Measurements from ENCODE around the gene SNRPB2.

SNRPB2 gene

DNA sequence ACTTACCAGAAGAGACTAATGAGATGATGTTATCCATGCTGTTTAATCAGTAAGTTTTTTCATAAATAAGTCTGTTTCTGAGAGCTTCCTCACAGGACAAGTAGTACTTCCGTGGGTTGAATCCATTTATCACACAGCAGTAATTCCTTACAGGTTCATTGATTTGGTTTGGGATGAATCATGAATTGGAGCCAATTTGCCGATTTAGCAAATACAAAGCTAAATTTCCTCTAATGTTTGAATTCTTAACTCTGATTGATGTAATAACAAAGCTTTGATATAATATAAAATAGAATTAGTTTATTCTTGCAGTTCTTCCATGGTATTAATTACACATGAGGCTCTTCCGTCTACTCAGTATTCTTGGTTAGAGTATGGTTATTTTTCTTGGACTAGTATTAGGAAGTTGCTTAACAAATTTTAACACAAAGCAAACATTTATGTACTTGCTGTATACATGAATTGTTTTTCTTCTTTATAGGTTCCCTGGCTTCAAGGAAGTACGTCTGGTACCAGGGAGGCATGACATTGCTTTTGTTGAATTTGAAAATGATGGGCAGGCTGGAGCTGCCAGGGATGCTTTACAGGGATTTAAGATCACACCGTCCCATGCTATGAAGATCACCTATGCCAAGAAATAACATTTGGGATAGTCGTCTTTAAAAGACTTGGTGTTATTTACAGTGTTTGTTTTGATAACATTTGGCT is 10.7 kb downstream of the SNRPB2 start:
- no peak for DNase-seq

DNA sequence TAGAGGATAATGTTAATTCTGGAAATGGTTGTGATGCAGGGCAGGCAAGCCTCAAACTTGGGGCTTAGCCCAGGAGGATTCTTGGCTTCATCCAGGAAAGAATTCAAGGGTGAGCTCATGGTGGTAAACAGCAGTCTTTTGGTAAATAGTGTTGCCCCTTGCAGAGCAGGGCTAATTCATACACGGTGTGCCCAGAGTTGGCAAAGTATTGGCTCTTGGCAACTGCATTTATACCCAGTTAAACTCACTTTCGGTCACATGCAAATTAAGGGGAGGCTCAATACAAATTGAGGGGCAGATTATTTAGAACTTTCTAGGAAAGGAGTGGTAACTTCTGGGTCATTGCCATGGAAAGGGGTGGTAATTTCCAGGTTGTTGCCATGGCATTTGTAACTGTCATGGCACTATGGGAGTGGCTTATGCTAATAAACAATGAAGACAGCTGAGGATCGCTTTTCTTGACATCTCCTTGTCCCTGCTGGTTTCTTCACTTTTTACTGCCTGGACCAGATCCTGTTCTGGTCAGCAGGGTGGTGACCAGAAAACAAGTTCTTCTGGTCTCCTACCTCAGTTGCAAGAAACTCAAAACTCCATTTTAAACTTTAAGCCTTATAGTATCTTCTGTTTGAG is 14.5 kb downstream of the SNRPB2 start:
- DNase-seq = no peak

DNA sequence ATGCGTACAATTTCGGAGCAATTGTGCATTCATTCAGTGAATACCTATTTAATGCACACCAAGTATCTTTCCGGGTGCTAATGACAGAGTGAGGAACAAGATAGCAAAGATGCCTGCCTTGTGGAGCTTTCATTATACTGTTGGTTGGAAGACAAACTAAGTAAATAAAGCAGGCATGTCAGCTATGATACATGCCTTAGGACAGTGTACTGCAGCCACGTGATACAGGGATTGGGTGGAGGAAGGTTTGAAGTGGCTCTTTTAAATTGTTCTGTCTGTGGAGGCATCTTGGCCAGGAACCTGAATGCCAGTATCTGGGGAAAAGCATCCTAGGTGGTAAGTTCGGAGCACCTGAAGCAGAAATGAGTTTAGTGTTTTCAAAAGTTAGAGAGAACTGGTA is 15.4 kb downstream of the SNRPB2 start:
- no peak for DNase-seq

DNA sequence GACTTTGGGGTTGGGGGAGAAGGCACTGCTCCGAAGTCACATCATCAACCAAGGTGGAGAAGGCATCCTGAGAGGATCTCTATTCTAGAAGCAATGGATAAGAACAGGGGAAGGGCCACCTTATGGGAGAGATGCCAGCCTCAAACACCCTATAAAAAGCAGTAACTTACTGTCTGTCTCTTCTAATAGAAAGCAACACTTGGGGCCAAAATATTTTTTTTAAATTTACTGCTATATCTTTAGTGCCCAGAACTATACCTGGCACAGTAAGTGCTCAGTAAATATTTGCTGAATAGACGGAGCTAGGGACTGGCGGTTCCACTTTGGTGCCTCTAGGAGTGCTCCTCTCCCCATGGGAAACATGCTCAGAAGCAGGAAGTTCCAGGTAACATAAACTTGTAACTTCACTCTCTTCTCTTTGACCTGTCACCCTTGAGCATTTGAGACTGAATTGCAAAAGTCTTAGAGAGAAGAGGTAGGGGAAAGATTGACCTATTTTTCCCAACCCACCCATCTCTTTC is 17.5 kb downstream of the SNRPB2 start:
- DNase-seq = no peak

- no peak for DNase-seq
Observed at GRCh38 chr20:16748308-16748900, 18.6 kb downstream of the SNRPB2 start, which contains the start of gene OTOR. Gene OTOR, plus strand, starts transcription at chr20:16748358. Its CDS starts 44 bp downstream, at chr20:16748402.

GRCh38 chr20:16749573-16749972 is 19.7 kb downstream of the SNRPB2 start:
- no peak for DNase-seq

GRCh38 chr20:16752082-16752481 is 22.3 kb downstream of the SNRPB2 start:
- DNase-seq = no peak

GRCh38 chr20:16752901-16753300 is 23.1 kb downstream of the SNRPB2 start:
- no peak for DNase-seq

DNA sequence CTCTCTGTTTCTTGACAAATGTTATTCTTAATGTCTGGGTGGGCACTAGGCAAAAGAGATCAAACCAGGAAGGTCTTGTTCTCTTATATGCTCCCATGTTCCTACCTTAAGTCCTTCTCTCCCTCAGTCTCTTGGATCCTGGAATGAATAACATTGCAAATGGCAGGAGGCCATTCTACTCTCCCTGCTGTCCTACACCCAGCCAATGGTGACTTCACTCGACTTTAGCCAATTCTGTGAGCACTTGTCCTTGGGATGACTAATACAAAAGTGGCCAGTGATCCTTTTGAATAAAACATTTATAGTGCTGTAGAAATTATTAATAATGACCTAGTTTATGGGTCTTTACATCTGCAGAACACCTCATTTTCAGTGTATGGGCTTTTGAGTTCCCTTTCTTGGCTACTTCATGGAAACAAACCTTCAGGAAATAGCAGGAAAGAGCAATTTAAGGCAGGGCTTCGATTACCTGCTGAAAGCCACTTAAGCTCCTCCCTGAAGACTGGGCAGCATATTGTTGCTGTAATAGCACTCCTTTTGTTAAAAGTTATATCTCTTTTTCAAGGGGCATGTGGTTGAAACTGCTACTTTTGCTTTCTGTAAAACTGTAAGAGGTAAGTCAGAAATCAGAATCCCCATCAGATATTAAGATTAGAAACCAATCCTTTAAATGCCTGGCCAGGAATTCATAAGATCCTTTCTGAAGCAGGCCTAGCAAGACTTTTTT is 28.8 kb downstream of the SNRPB2 start:
- DNase-seq = no peak

DNA sequence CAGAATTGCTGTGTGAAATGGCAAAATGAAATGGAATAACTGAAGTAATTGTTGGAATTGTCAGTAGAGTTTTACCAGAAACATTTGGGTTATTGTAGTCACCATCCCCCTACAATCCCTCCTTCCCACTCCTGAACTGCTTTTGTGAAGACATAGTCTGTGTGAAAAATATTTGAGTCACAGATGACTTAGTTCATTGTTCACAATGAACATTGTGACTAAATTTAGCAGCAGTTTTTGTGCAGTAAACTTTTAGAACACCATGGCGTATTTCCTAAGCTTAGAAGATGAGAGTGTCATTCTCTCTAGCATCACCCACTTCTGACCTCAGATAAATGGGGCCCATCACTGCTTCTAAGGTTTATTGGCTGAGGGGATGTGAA is 29.3 kb downstream of the SNRPB2 start:
- DNase-seq = no peak

DNA sequence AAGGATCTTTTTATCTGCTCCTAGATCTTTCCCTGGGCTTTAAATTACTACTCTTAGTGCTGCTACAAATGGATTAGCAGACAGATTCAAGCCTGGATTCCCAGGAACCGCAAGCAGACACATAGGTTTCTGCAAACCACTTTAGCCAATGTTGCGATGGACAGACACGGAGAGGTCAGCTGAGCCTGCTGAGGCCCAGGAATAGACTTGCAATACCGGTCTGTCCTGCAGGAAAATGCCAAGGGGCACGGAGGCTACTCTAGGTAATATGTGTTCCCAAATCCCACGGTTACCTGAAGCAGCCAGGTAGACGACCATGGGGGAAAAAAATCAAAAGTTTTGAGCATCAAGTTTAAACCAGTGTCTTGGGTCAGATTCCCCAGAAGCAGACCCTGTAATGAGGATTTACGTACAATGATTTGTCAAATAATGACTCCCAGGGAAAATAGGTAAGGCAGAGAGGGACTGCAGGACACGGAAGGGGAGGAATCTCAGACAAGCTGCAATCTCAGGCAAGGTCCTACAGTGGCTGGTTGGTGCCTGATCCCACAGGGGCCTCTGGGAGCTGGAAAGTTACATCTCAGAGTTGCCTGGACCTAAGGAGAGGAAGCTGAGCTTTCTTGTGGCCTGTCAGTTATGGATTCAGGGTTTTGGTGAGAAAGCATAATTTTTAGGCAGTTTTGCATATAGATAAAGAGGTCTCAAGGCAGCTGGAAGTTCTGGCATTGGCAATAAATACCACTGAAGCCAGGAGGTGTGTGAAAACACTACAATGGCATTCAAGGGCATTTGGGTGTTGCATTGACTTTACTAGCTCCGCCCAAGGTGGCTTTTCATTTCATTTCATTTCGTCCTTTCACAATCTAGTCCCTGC is 30.8 kb downstream of the SNRPB2 start:
- no peak for DNase-seq

- DNase-seq = peak; percentile 13
Observed at GRCh38 chr20:16761305-16761829, 31.5 kb downstream of the SNRPB2 start.

GRCh38 chr20:16764560-16764959 is 34.7 kb downstream of the SNRPB2 start:
- no peak for DNase-seq

- no peak for DNase-seq
Observed at GRCh38 chr20:16771213-16771612, 41.4 kb downstream of the SNRPB2 start.

GRCh38 chr20:16775961-16776360 is 46.1 kb downstream of the SNRPB2 start:
- no peak for DNase-seq

DNA sequence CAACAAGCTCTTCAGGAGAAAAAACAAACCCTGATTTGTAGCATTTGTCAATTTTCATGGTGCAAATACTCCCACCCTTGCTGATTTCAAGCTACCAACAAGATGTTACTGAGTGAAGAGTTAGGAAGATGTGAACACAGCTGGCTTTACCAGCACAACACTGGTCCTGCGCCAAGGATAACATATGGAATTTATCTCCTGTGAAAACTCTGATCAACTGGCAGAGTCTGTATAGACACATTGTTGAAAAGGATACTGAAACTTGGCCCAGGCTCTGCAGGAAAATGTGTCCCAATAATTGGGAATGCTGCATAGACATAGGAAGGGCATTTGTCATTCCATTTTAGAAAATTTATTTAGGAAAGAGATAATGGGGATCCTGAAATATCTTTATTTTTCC is 47.3 kb downstream of the SNRPB2 start:
- no peak for DNase-seq

- no peak for DNase-seq
Observed at GRCh38 chr20:16778159-16778558, 48.3 kb downstream of the SNRPB2 start.

DNA sequence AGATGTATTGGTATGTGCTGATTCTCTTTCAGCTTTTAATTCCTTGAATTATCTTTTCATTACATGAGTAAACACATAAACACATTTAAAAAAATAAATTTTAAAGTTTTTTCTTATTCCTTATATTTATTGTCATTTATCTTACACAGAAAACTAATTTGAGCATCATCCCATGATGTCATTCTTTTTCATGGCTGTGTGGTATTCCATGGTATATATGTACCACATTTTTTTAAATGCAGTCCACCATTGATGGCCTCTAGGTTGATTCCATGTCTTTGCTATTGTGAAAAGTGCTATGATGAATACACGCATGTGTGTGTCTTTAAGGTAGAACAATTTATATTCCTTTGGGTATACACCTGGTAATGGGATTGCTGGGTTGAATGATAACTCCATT is 51.7 kb downstream of the SNRPB2 start:
- no peak for DNase-seq

DNA sequence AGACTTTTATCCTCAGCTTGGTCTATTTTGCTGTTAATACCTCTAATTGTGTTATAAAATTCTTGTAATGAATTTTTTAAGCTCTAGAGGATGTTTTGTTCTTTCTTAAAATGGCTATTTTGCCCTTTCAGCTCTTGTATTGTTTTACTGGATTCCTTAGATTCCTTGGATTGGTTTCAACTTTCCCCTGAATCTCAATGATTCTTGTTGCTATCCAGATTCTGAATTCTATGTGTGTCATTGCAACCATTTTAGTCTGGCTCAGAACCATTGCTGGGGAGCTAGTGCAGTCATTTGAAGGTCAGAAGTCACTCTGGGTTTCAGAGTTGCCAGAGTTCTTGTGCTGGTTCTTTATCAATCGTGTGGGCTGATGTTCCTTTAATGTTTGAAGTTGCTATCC is 55.4 kb downstream of the SNRPB2 start:
- no peak for DNase-seq

Data from NCI-H226 (cell line).